GM19397 (cell line): ENCODE data around the gene ZNF532.

ENCODE experiments used
- ATAC-seq: cut with Tn5 transposase; IDR thresholded peaks from one replicate; pipeline ENCODE4 v1.9.1; 2021; ENCODE audit warnings: mild to moderate bottlenecking, moderate library complexity; ENCODE audit not compliant: unreplicated experiment

Gene ZNF532

DNA sequence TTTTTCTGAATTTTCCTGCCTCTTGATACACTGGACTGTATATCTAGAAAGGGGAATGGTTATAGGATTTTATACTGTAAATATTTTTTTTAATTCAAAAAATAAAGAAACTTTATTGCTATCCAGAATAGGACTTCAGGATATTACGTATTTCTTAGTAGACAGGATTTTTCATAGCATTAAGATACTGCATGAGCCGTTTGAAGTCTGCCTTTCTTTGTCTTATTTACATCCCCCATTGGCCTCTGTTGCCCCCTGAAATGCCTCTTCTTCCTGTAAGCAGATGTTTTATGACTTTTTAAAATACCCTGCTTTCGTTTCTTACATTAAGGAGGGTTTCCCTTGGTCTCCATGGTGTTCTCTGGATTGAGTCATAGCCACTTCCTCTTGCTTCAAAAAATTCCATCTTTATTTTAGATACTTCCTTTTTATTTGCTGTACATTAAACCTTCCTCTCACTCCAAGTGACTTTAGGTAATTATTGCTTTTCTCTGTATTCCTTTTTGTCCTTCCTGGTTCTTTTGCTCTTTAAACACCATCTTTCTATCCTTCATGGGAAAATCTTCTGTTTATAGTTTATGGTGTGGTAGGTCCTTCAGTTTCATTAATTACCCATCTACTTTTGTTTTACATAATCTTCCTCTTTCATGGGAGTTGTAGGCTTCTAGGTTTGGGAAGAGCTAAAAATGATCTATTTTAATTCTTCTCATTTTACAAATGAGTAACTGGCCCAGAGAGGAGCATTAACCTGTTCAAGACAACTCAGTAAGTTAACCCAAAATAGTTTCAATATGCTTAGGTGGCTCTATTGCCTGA lies 72.6 kb downstream of the ZNF532 start:
- no peak for ATAC-seq

- no peak for ATAC-seq
Measured at GRCh38 chr18:58937887-58938267, 73.2 kb downstream of the ZNF532 start.

DNA sequence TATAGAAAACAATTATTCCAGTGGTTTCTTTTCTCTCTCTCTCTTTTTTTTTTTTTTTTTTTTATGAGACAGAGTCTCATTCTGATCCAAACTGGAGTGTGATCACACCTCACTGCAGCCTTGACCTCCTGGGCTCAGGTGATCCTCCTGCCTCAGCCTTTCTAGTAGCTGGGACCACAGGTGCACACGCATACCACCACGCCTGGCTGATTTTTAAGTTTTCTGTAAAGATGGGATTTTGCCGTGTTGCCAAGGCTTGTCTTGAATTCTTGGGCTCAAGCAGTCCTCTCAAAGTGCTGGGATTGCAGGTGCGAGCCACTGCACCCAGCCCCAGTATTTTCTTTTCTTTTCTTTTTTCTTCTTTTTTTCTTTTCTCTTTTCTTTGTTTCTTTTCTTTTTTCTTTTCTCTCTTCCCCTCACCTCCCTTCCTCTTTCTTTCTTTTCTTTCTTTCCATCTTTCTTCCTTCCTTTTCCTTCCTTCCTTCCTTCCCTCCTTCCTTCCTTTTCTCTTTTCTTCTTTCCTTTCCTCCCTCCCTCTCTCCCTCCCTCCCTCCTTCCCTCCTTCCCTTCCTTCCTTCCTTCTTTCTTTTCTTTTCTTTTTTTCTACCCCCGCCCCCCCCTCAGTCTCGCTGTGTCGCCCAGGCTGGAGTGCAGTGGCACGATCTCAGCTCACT lies 76.9 kb downstream of the ZNF532 start:
- no peak for ATAC-seq

DNA sequence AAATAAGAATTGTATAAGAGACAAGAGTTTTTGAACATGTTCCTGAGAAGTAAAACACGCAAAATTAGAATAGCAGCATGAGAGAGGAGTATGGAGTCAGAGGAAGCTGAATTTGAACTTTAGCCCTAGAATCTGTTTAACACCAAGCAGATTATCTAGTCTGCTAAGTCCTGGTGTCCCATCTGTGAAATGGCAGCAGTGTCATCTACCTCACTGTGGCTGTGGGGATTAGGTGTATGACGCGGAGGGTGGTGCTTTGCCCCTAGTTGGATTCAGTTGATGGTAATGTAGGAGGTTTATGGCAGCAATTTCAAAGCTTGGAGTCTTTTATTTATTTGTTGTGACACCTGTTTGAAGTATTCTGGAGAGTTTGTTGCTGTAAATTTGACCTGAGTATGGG lies 79.2 kb downstream of the ZNF532 start:
- no peak for ATAC-seq

DNA sequence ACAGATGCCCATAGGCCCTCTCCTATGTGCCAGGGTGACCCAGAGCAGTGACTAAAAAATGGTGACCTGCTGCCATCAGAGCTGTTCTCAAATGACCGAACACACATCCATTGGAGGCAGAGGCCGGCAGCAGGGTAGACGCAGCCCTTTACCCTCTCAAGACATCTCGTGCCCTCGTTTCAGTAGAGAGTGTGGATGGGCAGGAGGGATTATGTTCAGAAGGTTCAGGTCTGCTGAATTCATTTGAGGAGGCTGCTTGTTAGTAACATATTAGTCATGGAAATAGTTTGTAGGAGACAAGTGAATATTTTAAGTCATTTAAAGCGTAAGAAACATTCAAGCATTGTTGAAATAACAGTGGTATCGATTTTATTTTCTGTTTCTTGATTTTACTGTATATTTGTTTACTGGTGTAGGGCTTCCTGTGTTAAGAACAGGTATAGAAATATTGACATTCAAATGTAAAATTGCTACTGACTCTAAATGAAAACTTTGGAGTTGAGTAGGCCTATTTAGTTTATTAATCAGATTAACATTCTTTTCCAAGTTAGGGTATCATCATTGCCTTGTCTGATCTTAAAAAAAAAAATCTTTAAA lies 82.6 kb downstream of the ZNF532 start:
- no peak for ATAC-seq

DNA sequence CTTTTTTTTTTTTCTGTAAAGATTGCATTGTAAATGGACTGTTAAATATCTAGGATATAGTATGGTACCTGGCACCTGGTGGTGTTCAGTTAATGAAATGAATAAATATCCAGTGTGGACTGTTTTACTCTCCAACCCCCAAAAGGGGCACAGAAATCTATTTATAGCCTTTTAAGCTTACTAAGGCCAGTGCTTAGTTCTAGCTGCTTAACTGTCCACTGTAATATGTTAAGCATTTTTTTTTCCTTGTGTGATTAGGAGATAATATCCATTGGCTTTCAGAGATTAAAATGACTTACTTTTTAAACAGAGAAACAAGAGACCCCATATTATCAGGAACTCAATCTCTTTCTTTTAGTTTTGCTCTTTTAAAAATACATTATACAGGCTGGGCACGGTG lies 84.4 kb downstream of the ZNF532 start:
- ATAC-seq = no peak

- no peak for ATAC-seq
Measured at GRCh38 chr18:58951986-58952702, 87.5 kb downstream of the ZNF532 start.

DNA sequence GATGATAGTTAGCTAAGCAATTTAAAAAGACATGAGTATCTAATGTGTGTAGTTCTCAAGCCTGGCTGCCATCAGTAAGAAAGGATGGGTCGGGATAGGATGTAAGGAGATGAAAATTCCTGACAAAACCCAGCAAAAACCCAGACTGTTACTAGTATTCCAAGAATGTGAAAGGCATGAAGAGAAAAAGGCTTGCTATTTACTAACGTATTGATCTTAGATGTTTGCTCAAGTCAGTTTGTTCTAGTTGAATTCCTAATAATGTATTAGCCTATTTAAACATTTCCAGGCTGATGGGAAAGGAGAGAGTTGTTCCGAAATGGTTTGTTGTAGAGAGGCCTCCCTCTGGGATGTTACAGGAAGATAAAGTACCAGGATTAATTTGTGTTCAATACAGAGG lies 88.2 kb downstream of the ZNF532 start:
- no peak for ATAC-seq

- ATAC-seq = no peak
Measured at GRCh38 chr18:58953627-58954026, 89.0 kb downstream of the ZNF532 start.

DNA sequence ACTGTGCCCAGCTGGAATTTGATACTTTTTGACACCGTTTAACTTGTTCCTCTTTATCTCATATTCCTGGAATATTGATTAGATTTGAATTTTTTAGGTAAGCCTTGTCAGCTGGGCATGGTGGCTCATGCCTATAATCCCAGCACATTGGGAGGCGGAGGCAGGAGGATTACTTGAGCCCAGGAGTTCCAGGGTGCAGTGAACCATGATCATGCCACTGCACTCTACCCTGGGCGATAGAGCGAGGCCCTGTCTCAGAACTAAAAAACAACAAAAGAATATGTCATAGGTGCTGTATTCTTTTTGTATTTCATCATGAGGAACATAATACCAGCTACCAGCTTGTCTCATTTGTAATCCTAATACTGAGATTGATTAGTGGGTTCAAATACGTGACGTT lies 90.3 kb downstream of the ZNF532 start:
- no peak for ATAC-seq

GRCh38 chr18:58955738-58956137 lies 91.1 kb downstream of the ZNF532 start:
- ATAC-seq = no peak

GRCh38 chr18:58958628-58959027 lies 94.0 kb downstream of the ZNF532 start:
- no peak for ATAC-seq

GRCh38 chr18:58960508-58960907 lies 95.8 kb downstream of the ZNF532 start:
- ATAC-seq = no peak

DNA sequence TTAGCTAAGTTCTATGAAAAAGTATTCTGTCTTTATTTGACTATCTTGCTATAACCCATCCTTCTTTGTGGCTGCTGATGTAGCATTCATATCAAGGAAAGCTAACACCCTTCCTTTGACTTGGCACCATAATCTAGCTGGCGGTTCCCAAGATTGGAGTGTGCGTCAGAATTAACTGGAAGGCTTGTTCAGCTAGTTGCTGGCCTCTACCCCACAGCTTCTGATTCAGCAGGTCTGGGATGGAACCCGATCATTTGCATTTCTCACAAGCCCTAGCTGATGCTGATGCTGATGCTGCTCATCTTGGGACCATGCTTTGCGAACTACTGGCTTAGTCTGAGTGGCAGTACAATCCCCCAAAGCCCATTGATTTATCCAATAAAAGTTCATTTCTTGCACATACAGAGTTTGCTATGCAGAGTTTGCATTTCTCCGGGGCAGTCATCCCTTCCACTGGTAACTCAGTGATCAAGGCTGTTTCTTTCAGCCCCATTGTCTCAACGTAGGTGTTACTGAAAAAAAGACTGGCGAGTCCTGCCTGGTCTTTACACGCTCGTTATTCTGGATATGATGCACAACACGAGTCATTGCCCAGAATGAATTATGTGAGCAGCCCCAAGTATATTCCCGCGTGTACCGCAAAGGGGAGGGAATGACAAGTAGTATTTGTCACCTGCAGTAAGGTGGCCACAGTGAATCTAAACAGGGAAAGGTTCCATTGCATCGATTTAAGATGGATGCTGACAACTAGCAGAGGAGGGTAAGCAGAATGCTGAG lies 96.5 kb downstream of the ZNF532 start:
- no peak for ATAC-seq

DNA sequence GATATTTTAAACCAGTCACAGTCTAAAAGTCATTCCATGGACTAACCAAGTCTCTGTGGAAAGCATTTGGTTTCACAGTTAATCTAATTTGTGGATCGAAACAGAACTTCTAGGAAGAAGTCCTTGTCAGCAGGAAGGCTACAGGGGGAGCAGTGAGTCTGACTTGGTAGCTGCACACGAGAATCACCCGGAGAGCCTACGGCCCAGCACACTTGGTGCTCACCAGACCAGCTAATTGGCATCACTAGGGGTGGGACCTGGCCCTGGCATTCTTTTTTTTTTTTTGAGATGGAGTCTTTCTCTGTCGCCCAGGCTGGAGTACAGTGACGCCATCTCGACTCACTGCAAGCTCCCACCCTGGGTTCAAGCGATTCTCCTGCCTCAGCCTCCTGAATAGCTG lies 97.7 kb downstream of the ZNF532 start:
- ATAC-seq = no peak

- no peak for ATAC-seq
Measured at GRCh38 chr18:58965291-58966004, 100.8 kb downstream of the ZNF532 start.

DNA sequence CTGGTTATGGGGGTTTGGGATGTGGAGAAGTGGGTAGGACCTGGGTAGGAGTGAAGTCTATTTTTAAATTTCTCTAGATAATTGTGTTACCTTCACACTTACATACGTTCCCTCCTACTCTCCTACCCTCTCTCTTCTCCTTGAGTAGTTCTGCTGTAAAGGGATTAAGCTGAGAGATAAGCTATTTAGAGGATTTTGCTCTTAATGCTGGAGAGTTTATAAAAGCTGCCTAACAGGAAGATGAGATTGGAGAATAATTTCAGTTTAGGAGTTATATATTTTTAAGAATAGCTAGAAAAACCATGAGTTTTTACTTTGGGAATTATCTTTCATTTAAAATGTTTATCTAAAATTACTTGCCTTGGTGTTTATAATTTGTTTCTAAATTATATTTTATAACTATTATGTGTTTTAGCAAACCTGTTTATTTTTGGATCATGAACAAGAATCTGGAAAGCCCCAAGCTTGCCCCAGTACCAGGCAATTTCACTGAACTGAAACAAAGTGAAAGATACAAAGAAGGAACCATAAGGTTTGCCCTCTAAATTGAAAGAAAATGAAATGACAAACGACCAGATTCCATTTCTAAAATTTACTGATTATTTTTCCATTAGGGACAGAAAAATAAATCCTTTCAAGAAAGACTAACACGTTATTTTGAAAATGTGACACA lies 101.5 kb downstream of the ZNF532 start:
- ATAC-seq = no peak

GRCh38 chr18:58966704-58967103 lies 102.0 kb downstream of the ZNF532 start:
- ATAC-seq = no peak

DNA sequence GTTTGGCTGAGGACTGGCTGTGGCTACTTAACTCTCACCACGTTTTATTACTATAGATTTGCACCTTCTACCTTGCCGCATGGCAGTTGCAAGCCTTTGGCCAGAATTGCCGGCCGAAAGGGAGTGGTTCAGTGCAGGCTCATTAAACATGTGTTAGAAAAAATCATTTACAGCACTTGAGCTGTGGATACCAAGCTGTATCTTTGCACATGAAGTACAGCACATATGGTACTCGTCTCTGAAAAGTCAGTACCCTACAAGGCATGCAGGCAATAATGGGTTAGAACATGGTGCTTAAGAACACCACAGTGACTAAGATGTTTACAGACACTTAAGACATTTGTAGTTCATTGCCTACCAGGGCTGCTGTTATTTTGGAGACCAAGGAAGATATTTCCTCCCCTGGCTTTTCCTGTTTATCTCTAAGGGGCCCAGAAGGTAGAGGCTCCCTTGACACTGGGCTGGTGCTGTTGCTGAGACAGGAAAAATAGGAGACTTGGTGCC lies 103.1 kb downstream of the ZNF532 start:
- ATAC-seq = no peak
